IMR-90 (cell line): ENCODE results near the gene NTSR1. TPM values are rescaled to one million over a fixed set of nuclear protein-coding genes. Genes with fewer than 3 reads are reported as not detected.

Experiments used
- ATAC-seq: fragments of 200-7000 bp; cut with Tn5 transposase; 2 replicates; pipeline ENCODE4 v1.9.1; 2020; ENCODE audit warnings: low read depth, mild to moderate bottlenecking, moderate library complexity
- BruUV-seq: library from RNA; stranded (reverse); fragments of 400-500 nt; replicated peaks from 2 replicates; lab custom pipeline; 2021; lab: Mats Ljungman, UMichigan
- CTCF ChIA-PET: fragments of 300-600 bp; formaldehyde crosslinking; extraction: SDS; loops from one replicate; lab custom pipeline; 2021; ENCODE audit warnings: antibody characterized with exemption; lab: Yijun Ruan, JAX
- POLR2A ChIA-PET: fragments of 300-600 bp; sonication (Branson Sonifier 250); formaldehyde crosslinking; loops from one replicate; lab custom pipeline; 2022; ENCODE audit warnings: antibody characterized with exemption; ENCODE audit not compliant: unreplicated experiment; lab: Charles Lee
- DNase-seq: peaks from one replicate; pipeline ENCODE4 v3.0.0; 2013
- H2AFZ ChIP-seq: replicated peaks from 2 replicates; pipeline ENCODE3; 2013; ENCODE audit warnings: low read length, mild to moderate bottlenecking; ENCODE audit not compliant: poor library complexity
- H2AK5ac ChIP-seq: 2 replicates; pipeline ENCODE4 v1.6.1; 2013; ENCODE audit warnings: low read depth, low read length, inconsistent platforms
- H2AK9ac ChIP-seq: replicated peaks from 2 replicates; pipeline ENCODE3; 2013; ENCODE audit warnings: mild to moderate bottlenecking, low read depth, low read length, moderate library complexity; ENCODE audit not compliant: poor library complexity
- H2BK120ac ChIP-seq: 2 replicates; pipeline ENCODE4 v1.6.1; 2013; ENCODE audit warnings: low read depth, low read length, inconsistent platforms
- H2BK15ac ChIP-seq: 3 replicates; pipeline ENCODE4 v1.6.1; 2013; ENCODE audit warnings: low read depth, low read length, inconsistent platforms
- H2BK20ac ChIP-seq: 2 replicates; pipeline ENCODE4 v1.6.1; 2013; ENCODE audit warnings: low read depth, mild to moderate bottlenecking, inconsistent platforms, low read length, moderate library complexity
- H2BK5ac ChIP-seq: 2 replicates; pipeline ENCODE4 v1.6.1; 2013; ENCODE audit warnings: mild to moderate bottlenecking, low read depth, low read length, inconsistent platforms; ENCODE audit not compliant: poor library complexity, severe bottlenecking
- H3K14ac ChIP-seq: replicated peaks from 2 replicates; pipeline ENCODE4 v1.6.1; 2013; ENCODE audit warnings: low read depth, low read length, inconsistent platforms
- H3K18ac ChIP-seq: 2 replicates; pipeline ENCODE4 v1.6.1; 2013; ENCODE audit warnings: low read depth, low read length, control low read depth
- H3K23ac ChIP-seq: 2 replicates; pipeline ENCODE4 v1.6.1; 2013; ENCODE audit warnings: low read depth, low read length, inconsistent platforms
- H3K27ac ChIP-seq: 2 replicates; pipeline ENCODE4 v1.5.1; 2013; ENCODE audit warnings: mild to moderate bottlenecking, control low read depth, low read length; ENCODE audit not compliant: insufficient read depth
- H3K27me3 ChIP-seq: 2 replicates; pipeline ENCODE4 v1.6.1; 2013; ENCODE audit warnings: low read length; ENCODE audit not compliant: control insufficient read depth, insufficient read depth
- H3K36me3 ChIP-seq: 2 replicates; pipeline ENCODE4 v1.6.1; 2013; ENCODE audit warnings: low read length, mixed read lengths; ENCODE audit not compliant: control insufficient read depth, insufficient read depth
- H3K4ac ChIP-seq: 2 replicates; pipeline ENCODE4 v1.6.1; 2013; ENCODE audit warnings: low read depth, low read length, inconsistent platforms
- H3K4me1 ChIP-seq: 2 replicates; pipeline ENCODE4 v1.6.1; 2013; ENCODE audit warnings: low read length, mixed read lengths; ENCODE audit not compliant: control insufficient read depth, insufficient read depth
- H3K4me2 ChIP-seq: 2 replicates; pipeline ENCODE4 v1.6.1; 2013; ENCODE audit warnings: low read depth, mild to moderate bottlenecking, control low read depth, low read length, moderate library complexity
- H3K4me3 ChIP-seq: 2 replicates; pipeline ENCODE4 v1.5.1; 2013; ENCODE audit warnings: low read depth, mild to moderate bottlenecking, control low read depth, low read length, moderate library complexity; ENCODE audit not compliant: insufficient read depth
- H3K56ac ChIP-seq: 2 replicates; pipeline ENCODE4 v1.6.1; 2013; ENCODE audit warnings: low read length, inconsistent platforms; ENCODE audit not compliant: insufficient read depth; ENCODE audit errors: extremely low read depth
- H3K79me1 ChIP-seq, 2 experiments: 2 replicates each; pipeline ENCODE4 v1.6.1; 2013; ENCODE audit warnings: low read length in 2 of 2, inconsistent platforms in 1 of 2, low read depth in 1 of 2
- H3K9ac ChIP-seq: 2 replicates; pipeline ENCODE4 v1.6.1; 2013; ENCODE audit warnings: low read depth, low read length, control low read depth
- H3K9me1 ChIP-seq: 2 replicates; pipeline ENCODE4 v1.6.1; 2013; ENCODE audit warnings: low read length, inconsistent platforms; ENCODE audit not compliant: insufficient read depth
- H3K9me3 ChIP-seq: 2 replicates; pipeline ENCODE4 v1.6.1; 2013; ENCODE audit warnings: low read length; ENCODE audit not compliant: control insufficient read depth, insufficient read depth
- H4K20me1 ChIP-seq: 2 replicates; pipeline ENCODE4 v1.6.1; 2013; ENCODE audit warnings: low read length, inconsistent platforms; ENCODE audit not compliant: insufficient read depth
- H4K5ac ChIP-seq: 2 replicates; pipeline ENCODE4 v1.6.1; 2013; ENCODE audit warnings: mild to moderate bottlenecking, low read depth, low read length, control low read depth
- H4K8ac ChIP-seq, 2 experiments: 2 replicates each; pipeline ENCODE4 v1.6.1; 2013; ENCODE audit warnings: low read depth in 2 of 2, low read length in 2 of 2, control low read depth in 1 of 2, inconsistent platforms in 1 of 2
- H4K91ac ChIP-seq: 2 replicates; pipeline ENCODE4 v1.6.1; 2013; ENCODE audit warnings: low read depth, low read length, inconsistent platforms; ENCODE audit not compliant: insufficient read depth
- FOS ChIP-seq: fragments of 150-350 bp; IDR thresholded peaks from 2 replicates; pipeline ENCODE4 v1.6.1; 2016; ENCODE audit warnings: low read depth, low read length
- MAFK ChIP-seq: IDR thresholded peaks from 2 replicates; pipeline ENCODE4 v1.6.1; 2012; ENCODE audit warnings: low read depth, low read length, improper control_type of control experiment
- RAD21 ChIP-seq: IDR thresholded peaks from 2 replicates; pipeline ENCODE4 v1.6.1; 2012; ENCODE audit warnings: low read length, improper control_type of control experiment
- WGBS, 2 experiments: methylation state at CpG; one replicate each; pipeline versions ENCODE4 v1.1.5 to v1.1.7; 2013; ENCODE audit warnings: missing lambda C conversion rate in 2 of 2; ENCODE audit not compliant: insufficient read length in 1 of 2; ENCODE audit errors: extremely low coverage in 2 of 2; 5-methylcytosine and 5-hydroxymethylcytosine counted together
- dilution Hi-C: fragments of 300-500 bp; cut with HindIII; formaldehyde crosslinking; loops from one replicate; pipeline ENCODE4 v1.14.3; 2018; ENCODE audit warnings: low sequenced_read_pairs; ENCODE audit not compliant: unreplicated experiment
- in situ Hi-C: fragments of 300-500 bp; cut with MboI; formaldehyde crosslinking; loops from 3 replicates; pipeline ENCODE4 v1.14.3; 2019; ENCODE audit warnings: low sequenced_read_pairs, inconsistent platforms, mixed read lengths
- intact Hi-C: fragments of 100-400 bp; cut with micrococcal nuclease; formaldehyde crosslinking; loops from 2 replicates; pipeline ENCODE4 v1.10.0; 2022
- polyA plus RNA-seq, 3 experiments: library from polyadenylated mRNA; depleted of rRNA; stranded (reverse); fragments of >200 nt; gene quantifications; 2 replicates each; pipeline ENCODE4 v1.2.3, GENCODE V29; 2012; ENCODE audit warnings: low replicate concordance in 1 of 3
- total RNA-seq: library from RNA; depleted of rRNA; stranded (reverse); fragments of >200 nt; gene quantifications from 2 replicates; pipeline ENCODE4 v1.2.3, GENCODE V29; 2012

The NTSR1 gene
- total and polyA plus RNA-seq, 2 of the 4 experiments (the other 2 are of a cell fraction), result 0.54 to 1.8 TPM

- no peak for TF ChIP-seq FOS
- TF ChIP-seq RAD21, result no peak
- no peak for TF ChIP-seq MAFK
- H3K56ac ChIP-seq, result no peak overlapping the region
- in situ Hi-C loops (no loop called here), dilution Hi-C loops (no loop called here), intact Hi-C loops (no loop called here)
- no peak overlapping the region for H3K4me2 ChIP-seq
- no peak overlapping the region for H3K14ac ChIP-seq
- H3K23ac ChIP-seq, result no peak overlapping the region
- H3K9ac ChIP-seq, result no peak overlapping the region
- no peaks in the 10 kb centered on the region for H3K9me1 ChIP-seq
- ATAC-seq (no peak), DNase-seq (no peak)
- BruUV-seq, result no TSS peak
- WGBS, 2 experiments, result 86% methylated on average over 7 of the region's 15 CpGs; no CpG with 5 or more reads in 1 of the 2 experiments
- no peak overlapping the region for H2AFZ ChIP-seq
- no peak overlapping the region for H4K91ac ChIP-seq
- H4K8ac ChIP-seq, result no peak overlapping the region
- peaks cover 12% of the 10 kb centered on the region for H3K4me1 ChIP-seq
- CTCF ChIA-PET, result no interaction called here
- H4K5ac ChIP-seq, result no peak overlapping the region
- peaks cover 32% of the 10 kb centered on the region for H3K36me3 ChIP-seq
- H2BK20ac ChIP-seq, result no peak overlapping the region
- H2BK120ac ChIP-seq, result no peak overlapping the region
- H3K18ac ChIP-seq, result no peak overlapping the region
- no peak overlapping the region for H2BK5ac ChIP-seq
- no peak overlapping the region for H3K4me3 ChIP-seq
- H2AK9ac ChIP-seq, result no peak overlapping the region
- peaks cover 11 to 26% of the 10 kb centered on the region in 2 experiments for H3K79me1 ChIP-seq
- H4K20me1 ChIP-seq, result peaks cover 22% of the 10 kb centered on the region
- no peak overlapping the region for H3K27ac ChIP-seq
- H2BK15ac ChIP-seq, result no peak overlapping the region
- H2AK5ac ChIP-seq, result no peak overlapping the region
- POLR2A ChIA-PET, result no interaction called here
- H3K9me3 ChIP-seq, result no peaks in the 10 kb centered on the region
- no peaks in the 10 kb centered on the region for H3K27me3 ChIP-seq
- H3K4ac ChIP-seq, result no peak overlapping the region
These were observed 92.8 kb downstream of the NTSR1 start for GRCh38 chr20:62801284-62802010.
